HG03159 (cell line): ENCODE data around the gene SLC39A9.
A peak's percentile ranks its signal among the peaks of the same experiment; 100 is the strongest.
"Not testable (repeated sequence)": the region's sequence is repeated elsewhere in the genome, so short reads cannot be mapped to it uniquely, and the experiment has no call there.

Source experiments
- ATAC-seq: cut with Tn5 transposase; IDR thresholded peaks from one replicate; pipeline ENCODE4 v1.9.1; 2021; ENCODE audit warnings: mild to moderate bottlenecking, moderate library complexity; ENCODE audit not compliant: unreplicated experiment

SLC39A9 gene

DNA sequence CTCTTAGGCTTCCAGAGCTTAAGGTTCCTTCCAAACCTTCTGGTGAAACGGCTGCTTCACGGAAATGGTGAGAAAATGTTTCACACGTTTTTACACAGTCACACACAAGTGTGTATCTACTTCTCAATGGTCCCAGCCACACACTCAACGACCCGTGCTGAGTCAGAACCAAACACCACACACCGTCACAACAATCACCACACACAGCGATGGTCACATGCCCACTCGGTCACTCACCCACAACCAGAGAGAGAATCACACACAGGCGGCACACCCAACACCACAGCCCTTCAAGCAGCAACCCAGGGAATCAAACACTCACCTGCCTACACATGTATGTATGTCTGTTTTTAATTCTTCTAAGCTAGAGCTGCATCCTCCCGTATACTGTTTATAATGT is 73.4 kb downstream of the SLC39A9 start:
- ATAC-seq = no peak

- ATAC-seq = no peak
Measured at GRCh38 chr14:69473260-69473659, 74.8 kb downstream of the SLC39A9 start.

DNA sequence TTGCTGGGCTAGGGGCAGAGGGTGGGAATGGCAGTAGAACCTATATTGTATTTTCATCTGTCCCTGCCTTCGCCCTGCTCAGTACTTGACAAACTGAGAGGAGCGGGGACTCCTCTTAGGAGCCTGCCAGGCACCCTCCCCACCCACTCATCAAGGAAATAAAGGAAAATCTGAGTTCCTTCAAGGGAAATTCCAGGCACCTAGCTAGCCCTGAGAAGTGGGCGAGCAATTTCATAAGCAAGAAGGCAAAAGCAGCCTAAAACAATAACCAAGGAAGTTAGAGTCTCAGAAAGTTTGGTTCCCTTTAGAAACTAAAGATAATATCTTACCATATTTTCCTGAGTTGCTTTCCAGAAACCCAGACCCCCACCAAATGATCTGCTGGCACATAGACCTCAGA is 75.5 kb downstream of the SLC39A9 start:
- no peak for ATAC-seq

- ATAC-seq = no peak
Measured at GRCh38 chr14:69475194-69475818, 76.8 kb downstream of the SLC39A9 start.

- ATAC-seq = not testable (repeated sequence)
Measured at GRCh38 chr14:69476824-69477450, 78.4 kb downstream of the SLC39A9 start.

GRCh38 chr14:69478055-69478454 is 79.6 kb downstream of the SLC39A9 start:
- ATAC-seq = not testable (repeated sequence)

- no peak for ATAC-seq
Measured at GRCh38 chr14:69479696-69480095, 81.2 kb downstream of the SLC39A9 start.

- no peak for ATAC-seq
Measured at GRCh38 chr14:69480136-69480535, 81.6 kb downstream of the SLC39A9 start.

- ATAC-seq = peak; percentile 93
Measured at GRCh38 chr14:69481815-69482568, 83.5 kb downstream of the SLC39A9 start.

DNA sequence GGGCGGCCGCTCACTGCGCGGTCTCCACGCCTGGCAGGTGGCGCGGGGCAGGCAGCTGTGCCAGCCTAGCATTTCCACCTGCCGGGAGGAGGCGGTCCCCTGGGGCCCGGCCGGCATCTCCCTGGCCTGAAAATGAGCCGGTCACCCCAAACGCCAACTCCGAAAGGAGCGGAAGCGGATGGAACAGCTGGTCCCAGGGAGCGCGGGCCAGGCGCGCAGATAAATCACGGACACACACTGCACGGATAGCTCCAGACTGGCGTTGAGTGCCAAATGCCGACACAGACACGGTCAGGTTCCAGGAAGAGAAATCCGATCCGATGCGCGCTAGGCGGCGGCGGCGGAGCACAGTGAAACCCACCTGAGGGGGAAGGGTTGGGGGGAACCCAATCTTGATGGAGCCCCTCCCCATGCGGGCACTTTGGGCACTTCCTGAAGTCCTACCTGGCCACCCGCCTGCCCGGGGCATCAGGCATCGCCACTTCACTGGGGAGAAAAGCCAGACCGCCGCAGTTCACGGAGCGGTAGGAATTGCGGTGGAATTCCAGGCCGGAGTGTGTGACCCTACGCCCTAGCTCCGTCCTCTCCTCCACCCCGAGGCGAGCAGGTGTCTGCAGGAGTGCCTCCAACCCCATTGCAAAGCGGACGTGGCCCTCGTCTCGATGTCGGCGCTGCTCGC is 85.4 kb downstream of the SLC39A9 start:
- ATAC-seq = no peak

DNA sequence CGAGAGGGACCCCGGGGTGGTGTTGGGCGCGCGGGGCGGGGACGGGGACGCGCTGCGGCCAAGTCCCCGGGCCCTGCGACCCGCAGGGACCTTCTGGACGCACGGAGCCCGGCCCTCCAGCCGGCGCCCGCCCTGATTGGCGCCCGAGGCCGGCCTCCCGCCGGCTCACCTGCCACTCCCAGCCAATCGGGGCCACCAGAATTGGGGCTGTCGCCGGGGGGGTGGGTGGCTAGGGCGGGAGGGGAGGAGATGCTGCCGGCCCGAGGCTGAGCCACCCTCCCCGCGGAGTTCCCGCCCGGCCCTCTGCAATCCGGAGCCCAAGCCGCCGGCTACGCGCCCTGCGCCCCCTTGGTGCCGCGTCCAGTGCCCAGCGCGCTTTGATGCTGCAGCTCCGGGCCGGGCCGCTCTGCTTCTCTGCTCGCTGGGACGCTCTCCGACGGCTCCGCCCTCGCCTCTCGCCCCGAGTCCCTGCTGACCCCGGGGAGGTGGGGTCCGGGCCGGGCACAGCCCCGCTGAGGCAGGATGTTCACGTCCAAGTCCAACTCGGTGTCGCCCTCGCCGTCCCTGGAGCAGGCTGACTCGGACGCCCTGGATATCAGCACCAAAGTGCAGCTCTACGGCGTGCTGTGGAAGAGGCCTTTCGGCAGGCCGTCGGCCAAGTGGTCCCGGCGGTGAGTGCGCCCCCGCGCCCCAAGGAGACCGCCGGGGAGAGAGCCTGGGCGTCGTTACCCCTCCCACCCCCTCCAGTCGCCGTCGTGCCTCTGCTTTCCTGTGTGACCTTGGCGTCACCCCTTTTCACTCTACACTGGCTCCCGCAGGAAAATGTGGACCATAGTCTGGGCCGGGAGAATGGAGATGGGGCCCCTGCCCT is 86.2 kb downstream of the SLC39A9 start, which contains the start of gene PLEKHD1:
Gene PLEKHD1 (plus strand): TSS at position 285 of the 871 bp plus-strand sequence. CDS start 238 bp downstream, at position 523.
- ATAC-seq = no peak

GRCh38 chr14:69485315-69485660 is 86.8 kb downstream of the SLC39A9 start:
- no peak for ATAC-seq

GRCh38 chr14:69485701-69486100 is 87.2 kb downstream of the SLC39A9 start:
- ATAC-seq = no peak

DNA sequence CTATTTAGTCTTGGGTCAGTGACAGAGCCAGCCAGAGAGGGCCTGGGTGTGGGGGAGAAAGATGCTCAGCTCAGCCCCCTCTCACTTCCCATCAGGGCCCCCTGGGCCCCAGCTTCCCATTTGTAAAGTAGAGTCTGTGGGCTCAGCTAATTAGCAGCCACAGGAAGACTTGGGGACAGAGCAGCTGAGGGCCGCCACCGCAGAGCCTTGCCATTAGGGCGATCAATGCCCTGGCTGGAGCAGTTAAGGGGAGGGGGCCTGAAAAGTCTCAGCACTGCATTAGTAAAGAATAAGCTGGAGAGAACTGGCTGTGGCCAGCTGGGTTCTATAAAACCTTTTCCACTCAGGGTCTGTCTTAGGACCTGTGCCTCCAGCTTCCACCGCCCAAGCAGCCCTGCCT is 88.7 kb downstream of the SLC39A9 start:
- no peak for ATAC-seq

DNA sequence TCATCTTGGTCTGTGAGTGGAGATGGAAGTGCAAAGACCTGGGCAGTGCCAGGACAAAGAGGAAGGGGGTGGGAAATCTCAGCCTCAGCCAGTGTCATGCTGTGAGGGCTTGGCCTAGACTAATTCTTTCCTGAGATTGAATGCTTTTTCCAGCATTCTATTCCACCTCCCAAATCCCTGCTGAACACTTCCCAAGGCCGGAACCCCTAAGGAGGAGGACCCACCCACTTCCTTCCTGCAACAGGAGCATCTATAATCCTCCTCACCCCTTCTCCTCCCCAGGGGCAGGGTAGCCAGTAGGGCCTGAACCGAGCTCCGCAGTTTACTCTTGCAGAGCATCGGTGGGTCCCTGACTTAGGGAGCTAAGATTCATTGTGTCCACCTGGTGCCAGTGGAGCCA is 89.3 kb downstream of the SLC39A9 start:
- no peak for ATAC-seq

GRCh38 chr14:69489495-69489894 is 91.0 kb downstream of the SLC39A9 start:
- no peak for ATAC-seq

DNA sequence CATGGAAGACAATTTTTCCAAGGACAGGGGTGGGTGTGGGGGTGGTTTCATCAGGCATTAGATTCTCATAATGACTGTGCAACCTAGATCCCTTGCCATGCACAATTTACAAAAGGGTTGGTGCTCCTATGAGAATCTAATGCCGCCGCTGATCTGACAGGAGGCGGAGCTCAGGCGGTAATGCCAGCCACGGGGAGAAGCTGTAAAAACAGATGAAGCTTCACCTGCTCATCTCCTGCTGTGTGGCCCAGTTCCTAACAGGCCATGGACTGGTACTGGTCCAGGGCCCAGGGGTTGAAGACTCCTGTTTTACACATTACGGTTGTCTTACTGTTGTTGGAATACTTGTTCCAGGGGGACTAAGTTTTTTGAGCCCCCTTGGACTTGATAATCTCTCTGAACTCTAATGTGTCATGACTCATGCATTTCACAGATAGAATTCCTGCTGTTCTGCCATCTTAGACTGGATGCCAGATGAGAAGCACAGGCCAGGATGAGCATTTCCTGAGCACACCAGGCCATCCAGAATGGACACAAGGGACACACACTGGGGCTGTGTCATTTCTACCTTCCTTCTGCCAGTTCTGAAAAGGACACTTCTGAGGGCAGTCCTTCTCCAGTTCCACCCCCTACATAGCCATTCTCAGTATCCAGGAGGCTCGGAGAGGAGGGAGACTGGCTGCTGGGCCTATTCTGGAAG is 91.9 kb downstream of the SLC39A9 start:
- ATAC-seq = no peak

DNA sequence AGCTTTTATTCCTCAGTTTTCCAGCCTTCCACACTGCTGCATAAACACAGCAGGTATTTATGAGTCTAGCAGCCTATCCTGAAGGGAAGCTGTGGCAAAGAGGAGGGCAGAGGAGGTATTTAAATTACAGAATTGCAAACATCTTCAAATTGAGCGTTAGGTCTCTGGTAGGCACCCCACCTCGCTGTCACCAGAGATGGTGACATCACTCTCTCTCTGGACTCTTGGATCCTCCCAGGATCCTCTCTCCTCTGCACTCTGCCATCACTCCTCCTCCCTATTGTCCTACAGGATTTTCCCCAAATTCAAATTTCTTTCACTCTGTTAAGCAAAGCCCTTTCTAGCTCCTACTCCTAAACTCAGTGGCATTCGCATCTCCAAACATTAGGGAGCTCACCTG is 92.7 kb downstream of the SLC39A9 start:
- ATAC-seq = no peak

GRCh38 chr14:69493038-69493437 is 94.5 kb downstream of the SLC39A9 start:
- ATAC-seq = no peak

DNA sequence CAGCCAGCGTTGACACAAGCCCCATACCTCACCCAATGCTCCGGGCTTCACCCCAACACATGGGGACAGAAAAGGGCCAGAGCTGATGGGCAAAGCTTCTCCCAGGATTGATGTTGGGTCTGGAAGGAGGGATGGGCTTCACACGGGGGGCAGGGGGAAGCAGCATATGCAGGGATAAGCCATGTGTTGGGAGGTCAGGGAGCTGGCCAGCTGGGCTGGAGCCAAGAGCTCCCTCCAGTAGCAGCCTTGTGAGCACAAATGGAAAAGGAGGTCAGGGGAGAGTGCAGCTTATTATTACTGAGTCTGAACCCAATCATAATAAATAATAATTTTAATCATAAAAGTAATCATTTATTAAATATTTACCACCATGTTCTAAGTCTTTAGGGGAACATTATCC is 95.3 kb downstream of the SLC39A9 start:
- no peak for ATAC-seq
